IPS-18c (cell line): ENCODE data around the gene ZNF655.

Experiments used
- H3K4me3 ChIP-seq: 2 replicates; pipeline ENCODE4 v1.7.0; 2013; ENCODE audit warnings: low read depth, mild to moderate bottlenecking, low read length, moderate library complexity; ENCODE audit not compliant: insufficient read depth
- H3K9me3 ChIP-seq: one replicate; pipeline ENCODE4 v1.6.1; 2013; ENCODE audit warnings: mild to moderate bottlenecking, low read length, moderate library complexity; ENCODE audit not compliant: control insufficient read depth, insufficient read depth

Gene ZNF655

GRCh38 chr7:99622596-99622995 lies 64.2 kb downstream of the ZNF655 start:
- no peaks in the 10 kb centered on the region for H3K9me3 ChIP-seq
- no peak overlapping the region for H3K4me3 ChIP-seq

DNA sequence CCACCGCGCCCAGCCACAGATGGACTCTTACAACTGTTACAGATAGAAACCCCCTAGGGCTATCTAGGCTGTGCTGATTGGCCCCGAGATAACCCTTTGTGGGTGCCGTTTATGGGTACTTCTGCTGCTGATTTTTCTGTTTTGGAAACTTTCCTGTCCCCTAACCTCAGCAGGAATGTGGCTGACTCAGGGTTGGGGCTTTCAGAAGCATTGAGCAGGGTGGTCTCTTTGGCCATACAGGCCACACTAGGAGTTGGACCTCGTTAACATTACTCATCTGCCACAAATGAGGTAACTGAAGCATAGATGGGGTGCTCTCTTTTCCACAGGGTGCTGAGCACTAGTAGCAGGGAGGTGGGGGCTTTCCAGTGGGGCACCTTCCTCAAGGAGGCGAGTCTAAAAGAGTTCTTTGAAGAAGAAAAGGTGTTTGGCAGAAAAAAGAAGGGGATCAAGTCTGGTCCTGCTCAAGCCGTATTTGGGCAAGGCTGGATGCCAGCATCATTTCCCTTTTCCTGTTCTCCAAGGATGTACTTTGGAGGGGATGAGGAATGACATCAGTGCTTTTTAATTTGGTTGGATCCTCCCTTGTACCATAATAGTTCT lies 64.8 kb downstream of the ZNF655 start:
- Histone ChIP-seq H3K4me3 (no peak overlapping the region), H3K9me3 (no peaks in the 10 kb centered on the region)

DNA sequence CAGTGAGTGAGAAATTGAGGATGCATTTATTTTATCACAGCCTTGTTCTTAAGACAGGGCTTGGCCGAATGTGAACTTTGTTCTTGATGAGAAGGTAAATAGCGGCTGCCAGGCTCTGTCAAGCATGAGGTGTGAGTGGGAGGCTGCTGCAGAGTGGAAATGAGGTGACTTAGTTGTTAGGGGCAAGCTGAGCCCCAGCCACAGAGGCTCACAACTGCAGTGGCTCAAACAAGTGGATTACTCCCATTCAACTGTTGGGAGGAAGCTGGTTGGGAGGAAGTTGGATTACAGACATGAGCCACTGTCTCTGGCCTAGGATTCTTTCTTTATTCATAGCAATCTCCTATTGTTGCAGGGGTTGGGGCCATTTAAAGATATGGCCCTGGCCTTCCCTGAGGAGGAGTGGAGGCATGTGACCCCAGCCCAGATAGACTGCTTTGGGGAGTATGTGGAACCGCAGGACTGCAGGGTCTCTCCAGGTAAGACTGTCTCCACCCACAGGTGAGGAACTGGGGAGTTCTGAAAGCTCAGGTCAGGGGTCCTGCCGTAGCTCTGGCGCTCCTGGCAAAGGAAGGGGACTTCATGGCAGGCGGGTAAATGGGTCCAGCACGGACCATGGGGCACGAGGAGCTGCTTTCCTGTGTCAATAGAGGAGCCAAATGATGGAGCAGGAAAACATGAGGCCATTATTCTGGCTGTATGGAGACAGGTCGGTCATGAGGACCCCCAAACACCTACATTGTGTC lies 65.4 kb downstream of the ZNF655 start:
- H3K4me3 ChIP-seq = no peak overlapping the region
- H3K9me3 ChIP-seq = no peaks in the 10 kb centered on the region

DNA sequence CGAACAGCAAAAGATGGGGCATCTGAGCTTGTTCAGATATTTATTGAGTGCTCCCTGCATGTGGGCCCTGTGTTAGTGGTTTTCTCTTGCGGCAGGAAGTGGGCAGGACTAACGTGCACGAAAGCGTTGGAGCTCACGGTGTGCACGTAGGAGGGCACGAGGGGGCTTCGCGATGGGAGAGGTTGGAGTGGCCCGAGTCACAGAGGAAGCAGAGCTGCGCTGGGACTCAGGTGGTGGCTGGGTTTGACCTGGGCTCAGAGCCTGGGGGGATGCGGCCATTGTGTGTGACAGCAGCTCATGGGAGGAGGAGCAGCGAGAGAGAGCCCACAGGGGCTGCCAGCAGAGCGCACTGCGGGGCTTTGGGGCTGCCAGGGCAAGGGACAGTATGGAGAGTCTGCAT lies 66.0 kb downstream of the ZNF655 start:
- H3K4me3 ChIP-seq = no peak overlapping the region
- no peaks in the 10 kb centered on the region for H3K9me3 ChIP-seq

- H3K9me3 ChIP-seq = no peaks in the 10 kb centered on the region
- no peak overlapping the region for H3K4me3 ChIP-seq
Observed at GRCh38 chr7:99625321-99625720, 66.9 kb downstream of the ZNF655 start.

DNA sequence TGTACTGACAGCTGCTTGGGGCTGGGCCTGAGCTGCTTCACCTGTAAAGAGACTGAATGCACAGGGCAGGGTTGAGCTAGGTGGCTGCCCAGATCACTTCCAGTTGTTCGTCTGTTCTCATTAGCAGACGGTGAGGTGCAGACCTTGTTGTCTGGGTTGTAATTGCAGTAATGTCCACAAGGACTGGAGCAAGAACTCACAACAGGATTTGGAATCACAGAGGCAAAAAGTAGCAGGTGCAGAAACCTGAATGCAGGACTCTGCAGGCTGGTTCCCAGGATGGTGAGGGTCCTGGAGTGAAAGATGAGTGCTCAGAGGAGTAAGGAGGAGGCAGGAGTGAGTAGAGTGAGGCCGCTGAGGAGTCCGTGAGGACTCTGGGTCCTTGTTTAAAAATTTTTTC lies 67.5 kb downstream of the ZNF655 start:
- no peak overlapping the region for H3K4me3 ChIP-seq

More for the DNA sequence above, 67.5 kb downstream of the ZNF655 start:
- H3K9me3 ChIP-seq = no peaks in the 10 kb centered on the region
